Measurements from ENCODE around the gene PWP1.

Gene PWP1

GRCh38 chr12:107736914-107737313, 51.3 kb downstream of the PWP1 start:
- no peak for DNase-seq

- DNase-seq, result no peak
These were observed 62.9 kb downstream of the PWP1 start for GRCh38 chr12:107748472-107748871.

DNA sequence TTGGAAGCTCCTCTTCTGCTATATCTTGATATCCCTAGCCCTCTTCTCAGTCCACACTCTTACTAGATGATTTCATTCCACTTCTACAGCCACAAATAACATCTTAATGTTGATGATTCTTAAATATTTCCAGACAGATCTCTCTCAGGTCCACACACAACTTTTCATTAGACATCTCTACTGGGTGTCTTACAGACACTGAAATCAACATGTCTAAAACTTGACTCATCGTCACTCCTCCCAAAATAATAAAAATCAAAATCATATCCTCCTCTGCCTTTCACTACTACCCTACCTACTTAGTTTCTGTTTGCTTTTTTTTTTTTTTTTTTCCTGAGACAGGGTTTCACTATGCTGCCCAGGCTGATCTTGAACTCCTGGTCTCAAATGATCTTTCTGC, 63.5 kb downstream of the PWP1 start:
- DNase-seq, result no peak

DNA sequence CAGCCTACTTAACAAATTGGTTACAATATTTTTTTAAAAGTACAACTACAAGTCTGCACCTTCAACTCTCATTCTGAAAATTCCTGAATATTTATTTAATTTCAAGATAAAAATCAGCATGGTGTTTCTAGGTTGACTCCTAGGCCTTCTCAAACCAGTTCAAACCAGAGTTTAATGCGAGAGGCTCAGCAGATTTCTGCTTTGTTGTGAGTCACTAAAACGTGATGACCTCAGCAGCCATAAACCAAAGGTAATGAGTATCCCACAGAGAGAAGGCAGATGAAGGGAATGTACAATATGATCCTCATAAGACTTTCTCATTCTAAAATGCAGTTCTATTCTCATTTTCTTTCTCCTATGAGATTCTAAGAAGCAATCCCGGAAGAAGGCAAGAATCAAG, 73.8 kb downstream of the PWP1 start:
- peak; percentile 94 for DNase-seq

DNA sequence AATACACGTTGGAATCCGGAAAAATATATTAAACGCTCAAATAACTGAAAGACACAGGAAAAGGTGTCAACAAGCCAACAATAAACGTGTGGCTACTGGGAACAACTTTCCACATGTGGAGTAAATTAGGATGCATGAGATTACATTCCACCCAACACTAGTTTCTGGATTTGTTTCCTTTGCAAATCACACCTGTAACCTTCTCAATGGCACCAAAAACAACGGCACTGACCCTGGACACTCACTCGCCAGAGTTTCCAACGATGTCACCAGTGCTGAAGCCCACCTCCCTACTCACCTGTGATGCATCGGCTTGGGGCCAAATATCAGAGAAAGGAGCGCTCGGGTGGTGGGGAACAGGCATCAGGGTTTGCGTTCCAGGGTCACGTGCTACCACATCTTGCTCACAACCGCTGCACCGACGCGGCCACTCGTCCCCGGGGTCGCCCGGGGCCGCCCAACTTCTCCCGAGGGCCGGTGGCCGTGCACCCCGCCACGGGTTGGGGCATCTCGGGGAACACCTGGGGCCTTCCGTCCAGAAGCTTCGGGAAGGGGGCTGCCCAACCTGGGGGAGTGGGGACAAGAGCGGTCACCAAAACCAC, 74.7 kb downstream of the PWP1 start:
- peak; percentile 75 for DNase-seq

GRCh38 chr12:107760809-107761501, 75.4 kb downstream of the PWP1 start, which contains the start of gene PRDM4:
Gene PRDM4, minus strand, starts transcription at chr12:107761137. Its CDS starts 622 bp downstream, at chr12:107760515.
- peak; percentile 98 for DNase-seq

DNA sequence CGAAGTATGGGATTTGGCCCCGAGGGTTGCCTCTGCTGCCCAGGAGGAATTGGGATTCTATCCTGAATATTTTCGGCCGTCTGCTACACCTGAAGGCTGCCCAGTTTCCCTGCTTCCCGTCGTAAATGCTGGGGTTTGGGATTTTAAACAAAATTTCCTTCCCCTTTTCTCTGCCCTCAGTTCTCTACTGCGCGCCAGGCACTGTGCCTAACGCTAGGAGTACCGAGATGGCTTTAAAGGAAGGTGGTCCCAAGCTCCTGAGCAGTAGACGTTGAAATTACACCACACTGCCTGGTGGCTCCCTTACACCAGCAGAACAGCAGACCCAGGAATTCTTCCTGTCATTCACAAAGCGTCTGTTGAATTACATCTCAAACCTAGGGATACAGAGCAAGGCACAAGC, 75.9 kb downstream of the PWP1 start:
- peak; percentile 52 for DNase-seq
